Stimulated activated CD4-positive, alpha-beta T cell treated with anti-CD3 and anti-CD28 coated beads, Interleukin-4, amount 100 ng/mL, for 24 hours (primary cell): ENCODE measurements around the gene NUBP2.

Experiments
- DNase-seq: peaks from one replicate; pipeline ENCODE4 v3.0.0-alpha.2; 2020

NUBP2 gene

DNA sequence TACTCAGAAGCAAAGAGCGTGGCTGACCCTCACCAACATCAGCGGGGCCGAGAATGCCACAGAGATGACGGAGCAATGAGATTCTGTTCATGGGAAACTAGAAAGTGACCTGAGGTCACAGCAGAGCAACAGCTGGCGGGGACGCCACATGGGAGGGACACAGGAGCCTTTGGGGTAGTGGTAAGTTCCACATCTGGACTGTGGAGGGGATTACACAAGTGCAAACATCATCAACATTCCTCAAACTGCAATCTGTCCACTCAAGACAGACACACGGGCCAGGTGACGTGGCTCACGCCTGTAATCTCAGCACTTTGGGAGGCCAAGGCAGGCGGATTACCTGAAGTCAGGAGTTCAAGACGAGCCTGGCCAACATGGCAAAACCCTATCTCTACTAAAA, 32.7 kb downstream of the NUBP2 start:
- DNase-seq: no peak

DNA sequence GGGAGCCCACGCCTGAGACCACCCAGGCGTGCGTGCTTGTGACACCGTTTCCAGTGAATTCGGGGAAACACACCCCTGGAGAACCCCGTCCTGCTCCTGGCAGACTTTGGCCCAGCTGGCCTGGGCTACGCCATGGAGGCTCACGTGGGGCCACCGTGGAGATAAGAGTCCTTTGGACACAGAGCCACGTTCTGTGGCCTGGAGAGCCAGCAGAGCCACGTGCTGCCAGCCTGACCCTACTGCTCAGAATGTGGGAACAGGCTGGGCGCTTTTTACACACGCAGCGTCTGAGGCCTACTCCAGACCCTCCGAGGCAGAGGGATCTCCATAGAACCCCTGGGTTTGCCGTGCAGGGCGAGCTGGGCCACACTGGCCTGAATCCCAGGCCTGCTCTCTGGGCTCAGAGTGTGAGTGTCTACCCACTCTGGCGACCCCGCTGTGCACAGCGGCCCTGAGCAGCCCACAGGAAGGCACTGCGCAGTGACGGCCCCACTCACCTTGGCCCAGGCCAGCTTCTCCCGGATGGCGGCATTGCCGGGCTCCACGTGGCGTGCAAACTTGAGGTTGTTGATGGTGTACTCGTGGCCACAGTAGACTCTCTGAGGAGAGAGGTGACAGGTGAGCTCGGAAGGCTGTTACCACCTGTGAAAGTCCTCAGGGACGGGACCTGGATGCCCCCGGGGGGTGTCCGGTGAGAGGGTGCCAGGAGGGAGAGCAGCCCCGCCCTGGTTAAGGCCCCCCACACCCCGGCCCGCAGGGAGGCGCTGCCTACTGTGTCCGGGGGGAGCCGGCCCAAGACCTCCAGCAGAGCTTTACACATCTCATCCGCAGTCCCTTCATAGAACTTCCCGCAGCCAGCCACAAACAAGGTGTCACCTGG, 33.9 kb downstream of the NUBP2 start:
- no peak for DNase-seq

DNA sequence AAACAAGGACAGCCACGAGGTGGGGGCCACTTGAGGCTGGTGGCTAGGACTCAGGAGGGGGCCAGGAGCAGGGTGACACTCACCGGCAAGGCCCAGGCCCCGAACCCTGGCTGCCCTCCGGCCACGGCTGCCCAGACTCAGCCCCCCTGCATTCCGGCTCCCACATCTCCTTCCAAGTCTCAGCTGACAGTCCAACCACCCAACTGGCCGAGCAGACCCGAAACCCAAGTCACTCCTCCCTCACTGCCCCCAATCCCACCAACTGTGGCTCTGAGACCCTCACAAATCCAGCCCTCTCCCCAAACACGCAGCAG, 34.5 kb downstream of the NUBP2 start:
- no peak for DNase-seq

DNA sequence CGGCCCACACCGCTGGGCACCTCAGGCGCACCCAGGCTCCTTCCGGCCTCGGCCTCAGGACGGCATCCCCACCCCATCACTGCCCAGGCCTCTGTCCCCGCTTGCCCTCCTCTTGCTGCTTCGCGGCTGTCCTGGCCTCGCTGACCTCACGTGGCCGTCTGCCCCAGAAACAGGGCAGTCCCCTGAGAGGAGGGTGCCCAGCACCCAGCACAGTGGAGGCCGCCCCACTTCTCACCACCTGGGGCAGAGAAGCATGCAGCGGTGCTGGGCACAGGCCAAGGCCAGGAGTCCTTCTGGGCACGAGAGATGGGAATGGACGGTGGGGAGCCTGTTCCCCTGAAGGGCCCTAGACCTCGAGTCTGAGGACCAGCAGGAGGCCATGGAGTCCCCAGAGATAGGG, 35.0 kb downstream of the NUBP2 start:
- no peak for DNase-seq

DNA sequence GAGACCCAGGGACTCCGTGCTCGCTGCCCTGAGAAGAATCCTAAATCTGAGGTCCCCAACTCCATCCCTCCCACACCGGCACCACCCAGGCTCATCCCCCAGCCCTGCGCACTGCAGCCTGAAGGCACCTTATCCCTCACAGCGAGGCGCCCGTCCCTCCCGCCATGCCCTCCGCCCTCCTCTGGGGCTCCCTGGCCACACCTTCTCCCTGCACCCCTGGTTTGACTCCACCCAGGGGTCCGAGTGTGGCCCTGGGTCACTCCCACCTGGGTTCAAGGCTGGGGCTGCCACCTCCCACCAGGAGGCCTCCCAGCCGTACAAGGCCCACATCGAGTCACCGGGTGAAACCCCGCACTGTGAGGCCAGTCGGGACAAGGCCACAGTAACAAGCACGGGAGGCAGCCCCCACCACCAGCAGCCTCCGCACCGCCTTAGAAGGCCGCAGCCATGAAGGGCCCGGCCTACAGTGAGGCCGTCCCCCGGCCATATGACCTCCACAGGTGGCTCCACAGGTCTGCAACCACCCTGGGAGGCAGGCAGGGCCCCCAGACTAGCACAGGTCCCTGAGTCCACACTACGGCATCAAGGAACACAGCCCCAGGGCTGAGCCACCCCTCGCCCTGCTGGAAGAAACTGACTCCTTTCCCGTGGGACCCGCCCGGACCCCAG, 35.6 kb downstream of the NUBP2 start:
- no peak for DNase-seq

DNA sequence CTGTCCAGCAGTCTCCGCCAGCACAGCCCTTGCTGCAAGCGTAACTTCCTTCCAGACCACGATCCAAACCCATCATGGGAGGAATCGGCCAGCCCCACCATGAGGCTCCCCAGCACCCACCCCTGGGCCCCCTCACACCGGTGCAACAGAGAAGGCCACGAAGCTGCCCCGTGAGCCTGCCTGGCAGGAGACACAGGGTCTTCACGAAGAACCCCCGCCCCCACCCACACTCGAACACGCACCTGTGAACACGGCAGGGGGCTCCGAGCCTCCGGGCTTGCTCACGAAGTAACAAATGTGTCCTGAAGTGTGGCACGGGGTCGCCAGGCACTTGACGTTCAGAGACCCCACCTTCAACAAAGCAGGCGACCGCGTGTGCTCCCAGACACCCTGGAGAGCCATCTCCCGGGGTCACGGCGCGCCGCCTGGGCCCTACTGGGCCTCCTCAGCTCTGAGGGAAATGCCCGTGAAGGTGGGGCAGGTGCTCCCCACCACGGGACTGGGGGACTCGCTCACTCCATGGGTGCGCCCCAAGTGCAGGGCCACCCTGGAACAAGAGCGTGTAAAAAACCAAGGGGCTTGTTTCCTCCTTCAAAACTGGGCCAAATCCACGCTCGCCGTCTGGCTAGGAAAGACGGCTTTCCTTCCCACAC, 36.2 kb downstream of the NUBP2 start:
- DNase-seq: no peak

DNA sequence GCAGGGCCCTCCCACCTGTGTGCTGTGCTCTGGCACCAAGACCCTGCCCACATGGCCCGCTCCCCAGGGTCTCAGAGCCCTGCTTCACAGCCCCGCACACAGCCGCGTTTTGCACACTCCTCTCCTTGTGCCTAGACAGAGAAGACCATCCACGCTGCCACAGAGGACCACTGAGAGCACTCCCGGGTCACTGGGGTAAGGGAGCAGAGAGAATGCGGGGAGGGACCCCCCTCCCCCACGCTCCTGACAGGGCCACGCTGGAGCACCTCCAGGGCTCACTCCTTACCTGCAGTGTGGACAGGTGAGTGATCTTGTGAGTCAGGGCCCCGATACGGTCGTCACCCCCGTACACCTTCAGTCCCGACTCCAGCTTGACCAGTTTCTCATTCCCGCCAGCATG, 36.9 kb downstream of the NUBP2 start:
- DNase-seq: no peak

DNA sequence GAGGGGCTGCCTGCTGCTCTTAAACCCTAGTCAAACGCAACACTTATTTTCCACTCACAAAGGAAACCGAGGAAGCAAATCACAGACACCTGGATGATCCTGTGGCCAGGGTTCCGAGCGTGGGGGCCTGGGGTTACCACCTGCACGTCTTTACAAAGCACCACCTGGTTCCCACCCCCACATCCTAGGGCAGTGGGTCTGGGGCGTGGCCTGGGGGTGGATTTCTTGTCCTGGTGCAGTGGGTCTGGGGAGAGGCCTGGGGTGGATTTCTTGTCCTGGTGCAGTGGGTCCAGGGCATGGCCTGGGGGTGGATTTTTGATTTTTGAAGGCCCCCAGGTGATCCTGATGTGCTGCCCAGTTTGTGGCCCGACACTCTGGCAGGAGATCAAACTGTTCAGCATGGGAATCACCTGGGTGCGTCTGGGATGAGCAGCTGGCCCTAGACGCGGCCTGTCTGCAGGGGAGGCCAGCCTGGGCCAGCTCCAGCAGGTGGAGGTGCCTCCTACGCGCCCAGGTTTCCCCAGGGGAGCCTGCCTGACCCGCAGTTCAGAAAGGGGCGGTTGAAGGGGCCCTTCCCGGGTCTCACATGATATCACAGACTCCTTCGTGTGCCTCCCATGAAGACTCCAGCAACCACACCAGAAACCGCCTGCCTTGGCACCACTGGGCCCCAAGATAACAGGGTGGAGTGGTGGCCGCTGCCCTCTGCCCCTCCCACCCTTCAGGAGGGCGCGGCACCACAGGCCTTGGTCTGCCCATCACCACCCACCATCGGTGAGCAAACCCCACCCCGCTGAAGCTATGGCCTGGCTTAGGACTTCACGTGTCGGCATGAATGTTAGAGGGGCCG, 37.6 kb downstream of the NUBP2 start:
- DNase-seq: no peak

DNA sequence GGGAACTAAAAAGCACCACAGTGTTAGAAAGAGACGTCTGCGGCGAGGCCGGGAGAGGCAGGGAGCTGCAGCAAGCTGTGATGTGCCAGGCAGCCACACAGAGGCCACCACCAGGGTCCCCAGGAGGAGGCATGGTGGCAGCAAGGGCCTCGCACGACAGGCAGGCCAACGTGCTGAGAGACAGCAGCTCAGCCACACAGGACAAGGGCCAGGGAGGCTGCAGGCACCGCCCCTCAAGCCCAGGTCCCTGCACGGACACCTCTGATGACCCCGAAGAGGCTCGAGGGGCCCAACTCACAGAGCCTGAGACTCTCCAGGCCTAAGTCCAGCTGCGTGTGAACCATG, 38.2 kb downstream of the NUBP2 start:
- DNase-seq: no peak

DNA sequence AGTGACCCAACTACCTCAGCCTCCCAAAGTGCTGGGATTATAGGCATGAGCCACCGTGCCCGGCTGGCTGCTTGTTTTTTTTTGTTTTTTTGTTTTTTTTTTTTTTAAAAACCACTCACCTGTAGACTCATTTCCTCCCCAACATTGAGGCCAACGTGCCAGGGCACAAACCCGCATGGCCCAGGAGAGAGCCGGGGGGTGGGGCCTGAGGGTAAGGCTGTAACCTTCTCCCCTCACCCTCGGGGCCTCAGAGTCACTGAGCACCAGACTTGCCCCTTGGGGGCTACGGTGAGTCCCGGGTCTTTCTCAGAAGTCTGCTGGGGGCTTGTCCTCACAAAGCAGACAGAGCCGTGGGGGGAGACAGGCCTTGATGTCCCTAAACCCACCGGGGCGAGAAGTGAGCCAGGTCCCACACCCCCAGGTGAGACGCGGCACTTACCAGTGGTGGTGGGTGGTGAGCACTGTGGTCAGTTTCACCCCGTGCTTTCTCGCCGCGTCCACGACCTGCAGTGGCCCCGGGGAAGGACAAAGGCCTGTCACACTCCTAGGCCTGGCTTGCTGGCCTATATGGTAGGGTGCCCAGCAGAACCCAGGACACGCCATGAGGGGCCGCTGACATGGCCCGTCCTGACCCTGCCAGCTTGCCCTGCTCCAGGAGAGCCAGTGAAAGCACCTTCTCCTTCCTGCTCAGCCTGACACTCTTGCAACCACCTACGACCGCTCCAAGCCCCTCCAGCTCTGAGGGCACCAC, 39.3 kb downstream of the NUBP2 start:
- no peak for DNase-seq

DNA sequence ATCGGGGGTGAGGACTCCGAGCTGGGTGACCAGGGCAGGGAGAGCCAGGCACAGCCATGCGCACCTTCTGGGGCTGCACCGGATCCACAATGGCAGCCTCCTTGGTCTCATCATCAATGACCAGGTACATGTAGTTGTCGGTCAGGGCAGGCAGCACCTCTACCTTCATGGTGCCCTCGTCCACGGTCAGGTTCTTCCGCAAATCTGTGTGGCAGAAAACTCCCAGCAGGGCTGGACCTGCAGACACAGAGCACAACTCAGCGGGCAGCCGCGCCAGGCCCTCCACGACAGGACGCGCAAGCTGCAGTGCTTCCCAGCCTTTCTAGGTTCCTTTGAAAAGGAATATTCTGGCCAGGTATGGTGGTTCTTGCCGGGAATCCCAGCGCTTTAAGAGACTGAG, 40.0 kb downstream of the NUBP2 start:
- DNase-seq: no peak

DNA sequence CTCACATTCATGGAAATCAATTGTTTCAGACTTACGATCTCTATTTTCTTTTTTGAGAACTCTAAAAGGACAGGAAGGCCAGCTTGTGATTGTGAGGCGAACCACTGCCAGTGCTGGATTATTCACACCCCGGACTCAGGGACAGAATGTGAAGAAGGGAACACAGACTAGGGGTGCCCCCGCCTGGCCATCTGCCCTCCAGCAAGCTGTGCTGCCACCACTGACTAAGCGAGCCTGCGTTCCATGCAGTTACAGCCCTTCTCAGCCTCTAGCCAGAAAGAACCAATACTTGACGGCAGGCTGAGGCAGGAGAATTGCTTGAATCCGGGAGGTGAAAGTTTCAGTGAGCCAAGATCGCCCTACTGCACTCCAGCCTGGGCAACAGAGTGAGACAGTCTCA, 41.1 kb downstream of the NUBP2 start:
- DNase-seq: no peak

DNA sequence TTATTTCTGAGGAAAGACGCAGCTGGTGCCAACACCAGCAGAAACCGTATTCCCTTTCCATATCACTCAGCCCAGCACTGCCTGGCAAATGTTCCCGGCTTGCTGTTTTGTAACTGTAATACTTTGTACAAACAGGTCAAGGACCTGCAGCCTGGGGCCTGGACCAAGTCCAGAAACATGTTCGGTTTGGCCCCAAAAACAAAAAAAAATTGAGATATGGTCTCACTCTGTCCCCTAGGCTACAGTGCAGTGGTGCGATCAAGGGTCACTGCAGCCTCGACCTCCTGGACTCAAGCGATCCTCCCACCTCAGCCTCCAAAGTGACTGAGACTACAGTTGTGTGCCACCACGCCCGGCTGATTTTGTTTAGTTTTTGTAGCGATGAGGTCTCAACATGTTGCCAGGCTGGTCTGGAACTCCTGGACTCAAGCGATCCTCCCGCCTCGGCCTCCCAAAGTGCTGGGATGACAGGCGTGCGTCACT, 42.7 kb downstream of the NUBP2 start:
- no peak for DNase-seq

DNA sequence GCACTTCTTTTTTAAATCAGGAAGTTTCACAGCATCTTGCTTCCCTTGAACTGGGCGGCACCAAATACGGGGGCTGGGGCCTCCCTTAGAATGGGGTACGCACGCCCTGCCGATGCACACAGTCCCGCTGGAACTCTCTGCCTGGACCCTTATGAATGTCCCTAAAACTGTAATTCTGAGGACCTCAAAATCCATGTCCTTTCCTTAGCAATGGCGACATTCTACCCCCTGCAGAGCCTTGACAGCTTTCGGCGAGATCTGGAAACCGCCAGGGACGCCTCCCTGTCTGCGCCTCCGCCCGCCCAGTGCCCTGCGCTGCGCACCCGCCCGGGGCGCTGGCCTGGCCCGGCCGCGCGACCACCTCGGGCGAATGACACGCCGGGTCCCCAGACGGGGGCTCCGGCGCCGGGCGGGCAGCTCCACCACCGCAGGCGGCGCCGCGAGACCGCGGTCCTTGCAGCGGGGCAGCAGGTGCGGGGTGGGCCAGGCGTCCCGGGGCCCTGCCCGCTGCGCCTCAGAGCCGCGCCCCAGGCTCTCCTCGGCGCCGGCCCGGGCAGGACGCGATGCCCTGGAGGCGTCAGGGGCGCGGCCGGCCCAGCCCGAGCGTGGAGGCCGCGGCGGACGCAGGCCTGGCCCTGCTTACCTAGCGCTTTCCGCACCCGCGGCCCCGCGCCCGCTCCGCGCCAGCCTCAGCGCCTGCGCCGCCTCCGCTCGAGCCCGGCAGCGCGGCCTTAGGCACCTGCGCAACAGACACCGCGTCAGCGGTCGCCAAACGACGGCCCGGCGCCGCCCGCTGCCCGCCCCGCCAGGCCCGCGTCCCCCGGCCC, 43.3 kb downstream of the NUBP2 start:
- peak; percentile 69 for DNase-seq

DNA sequence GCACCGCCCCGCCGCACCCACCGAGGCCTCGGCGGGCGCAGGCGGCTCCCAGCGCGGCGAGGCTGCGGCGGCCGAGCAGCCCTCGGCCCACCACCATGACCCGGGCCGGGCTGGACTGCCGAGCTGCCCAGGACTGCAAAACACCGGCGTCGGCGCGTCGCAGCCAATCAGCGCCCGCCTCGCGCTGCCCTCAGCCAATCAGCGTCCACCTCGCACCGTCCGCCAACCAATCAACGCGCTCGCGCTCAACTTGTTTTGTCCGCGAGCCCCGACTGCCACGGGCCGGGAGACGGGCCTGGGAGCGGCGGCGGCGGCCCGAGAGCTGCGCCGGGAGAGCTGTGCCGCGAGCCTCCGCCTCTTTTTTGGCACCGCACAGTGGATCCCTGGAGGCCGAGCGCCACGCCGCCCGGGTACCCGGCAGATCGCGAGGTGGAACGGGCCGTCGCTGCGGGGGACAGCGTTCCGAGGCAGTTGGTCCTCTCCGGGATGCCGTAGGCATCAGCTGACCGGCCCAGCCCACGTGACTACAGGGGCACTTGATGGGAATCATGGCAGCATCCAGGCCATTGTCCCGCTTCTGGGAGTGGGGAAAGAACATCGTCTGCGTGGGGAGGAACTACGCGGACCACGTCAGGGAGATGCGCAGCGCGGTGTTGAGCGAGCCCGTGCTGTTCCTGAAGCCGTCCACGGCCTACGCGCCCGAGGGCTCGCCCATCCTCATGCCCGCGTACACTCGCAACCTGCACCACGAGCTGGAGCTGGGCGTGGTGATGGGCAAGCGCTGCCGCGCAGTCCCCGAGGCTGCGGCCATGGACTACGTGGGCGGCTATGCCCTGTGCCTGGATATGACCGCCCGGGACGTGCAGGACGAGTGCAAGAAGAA, 44.2 kb downstream of the NUBP2 start, which contains the start of the genes FAHD1 and HAGH:
Gene FAHD1 (plus strand): TSS at position 516 of the 883 bp plus-strand sequence. CDS start 33 bp downstream, at position 549.
Gene HAGH (minus strand): TSS at position 135 of the 883 bp plus-strand sequence. CDS start 38 bp downstream, at position 97.
- peak; percentile 91 for DNase-seq

DNA sequence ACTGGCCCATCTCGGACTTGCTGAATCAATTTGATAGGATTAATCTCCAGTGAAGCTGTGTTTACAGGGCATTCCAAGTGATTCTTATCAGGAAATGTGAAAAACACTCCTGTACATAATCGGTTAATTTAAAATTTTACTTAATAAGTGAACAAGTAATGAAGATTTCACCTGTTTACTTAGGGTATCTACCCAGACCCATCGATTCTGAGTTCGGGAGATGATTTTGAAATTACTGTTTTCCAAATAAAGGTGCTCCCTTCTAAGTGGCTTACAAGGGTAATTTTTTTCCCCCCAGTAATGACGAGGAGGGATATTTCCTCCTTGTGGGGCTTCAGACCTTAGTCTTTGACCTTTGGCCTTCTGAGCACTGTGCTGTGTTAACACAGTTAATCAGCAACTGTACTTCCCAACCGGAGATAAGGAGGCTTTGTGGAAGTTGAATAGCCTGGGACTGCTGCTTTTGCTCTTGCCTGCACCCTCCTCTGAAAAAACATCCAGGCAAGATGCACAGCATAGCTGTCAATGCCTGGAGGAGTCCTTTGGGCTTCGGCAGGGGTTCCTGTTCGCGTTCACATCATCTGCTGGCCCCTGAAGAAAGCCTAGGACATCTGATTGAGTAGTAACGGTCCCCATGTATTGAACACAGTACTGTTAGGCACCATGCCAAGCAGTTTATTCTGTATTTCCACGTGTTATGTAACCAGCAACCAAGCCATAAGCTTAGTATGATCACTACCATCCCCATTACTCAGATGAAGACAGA, 46.1 kb downstream of the NUBP2 start:
- DNase-seq: no peak

DNA sequence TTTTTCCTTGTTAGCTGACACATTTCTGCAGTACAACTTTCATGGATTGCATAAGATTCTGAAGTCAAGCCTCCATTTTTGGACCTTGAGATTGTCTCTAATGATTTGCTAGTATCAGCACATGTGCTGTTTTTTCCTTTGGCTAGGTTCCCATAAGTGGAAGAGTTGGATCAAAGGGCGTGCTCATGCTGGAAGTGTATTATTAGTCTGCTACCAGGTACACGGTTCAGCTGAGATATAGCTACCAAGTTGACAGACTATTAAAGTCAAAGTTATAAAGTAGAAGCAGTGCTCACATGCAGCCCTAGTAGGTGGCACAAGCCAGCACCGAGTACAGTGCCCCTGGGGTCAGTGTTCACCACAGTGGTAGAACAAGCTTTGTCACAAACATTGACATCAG, 47.5 kb downstream of the NUBP2 start:
- no peak for DNase-seq

DNA sequence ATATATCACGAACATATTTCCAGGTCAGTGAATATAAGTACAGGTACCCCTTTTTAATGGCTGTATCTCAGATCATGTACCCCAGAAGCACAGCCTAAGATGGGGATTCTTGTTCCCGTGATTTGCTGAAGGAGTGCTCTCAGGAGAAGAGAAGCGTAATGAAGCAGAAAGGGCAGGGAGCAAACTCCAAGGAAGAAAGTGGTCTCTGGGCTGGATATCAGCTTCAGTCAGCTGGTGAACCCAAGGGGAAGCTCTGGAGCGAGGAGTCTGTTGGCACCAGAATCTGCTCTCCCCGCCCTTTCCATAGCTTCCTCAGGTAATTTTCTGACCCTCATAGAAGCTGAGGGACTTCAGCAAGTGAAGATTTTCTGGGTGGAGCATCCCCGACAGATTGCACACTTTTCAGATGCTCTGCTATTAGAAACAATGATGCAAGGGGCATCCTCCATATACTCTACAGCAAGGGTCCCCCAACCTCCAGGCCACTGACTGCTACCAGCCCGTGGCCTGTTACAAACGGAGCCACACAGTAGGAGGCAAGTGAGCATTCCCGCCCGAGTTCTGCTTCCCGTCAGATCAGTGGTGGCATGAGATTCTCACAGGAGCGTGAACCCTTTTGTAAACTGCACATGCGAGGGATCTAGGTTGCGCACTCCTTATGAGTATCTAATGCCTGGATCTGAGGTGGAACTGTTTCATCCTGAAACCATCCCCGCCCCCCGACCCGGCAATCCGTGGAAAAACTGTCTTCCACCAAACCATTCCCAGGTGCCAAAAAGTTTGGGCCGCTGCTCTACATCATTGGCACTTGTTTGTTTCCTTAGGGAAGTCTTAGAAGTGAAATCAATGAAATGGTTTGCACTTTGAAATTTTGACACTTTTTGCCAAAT, 48.7 kb downstream of the NUBP2 start:
- no peak for DNase-seq
